Nucleus accumbens (tissue), 56 donors: Measurements from ENCODE around the gene CC2D2B.
"Not testable (repeated sequence)": the region's sequence is repeated elsewhere in the genome, so short reads cannot be mapped to it uniquely, and the experiment has no call there.

Experiments
- DNase-seq, 56 donors: peaks; one replicate each; lab custom pipeline; 2025; lab: John Stamatoyannopoulos, UW

The CC2D2B gene

GRCh38 chr10:95998255-95998784 lies 90.5 kb downstream of the CC2D2B start:
- DNase-seq: no peak

DNA sequence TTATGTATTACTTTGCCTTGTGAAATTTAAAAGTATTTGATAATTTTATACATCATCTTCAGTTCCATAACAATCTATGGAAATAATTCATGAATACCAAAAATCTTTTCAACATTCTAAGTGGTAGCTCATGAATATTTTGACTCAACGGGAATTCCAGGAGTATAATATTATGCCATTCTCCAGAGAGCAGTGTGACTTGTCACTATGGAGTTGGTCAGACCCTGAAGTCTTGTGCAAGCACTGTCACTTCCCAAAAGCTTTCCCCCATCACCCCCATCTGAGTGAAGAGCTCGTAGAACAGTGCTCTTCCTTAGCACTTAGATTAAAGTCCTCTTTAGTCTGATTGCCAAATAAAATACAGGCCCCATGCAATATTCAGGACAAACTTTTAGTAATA lies 106.2 kb downstream of the CC2D2B start:
- DNase-seq: no peak

- DNase-seq: no peak
These were observed 106.8 kb downstream of the CC2D2B start for GRCh38 chr10:96014473-96015102.

DNA sequence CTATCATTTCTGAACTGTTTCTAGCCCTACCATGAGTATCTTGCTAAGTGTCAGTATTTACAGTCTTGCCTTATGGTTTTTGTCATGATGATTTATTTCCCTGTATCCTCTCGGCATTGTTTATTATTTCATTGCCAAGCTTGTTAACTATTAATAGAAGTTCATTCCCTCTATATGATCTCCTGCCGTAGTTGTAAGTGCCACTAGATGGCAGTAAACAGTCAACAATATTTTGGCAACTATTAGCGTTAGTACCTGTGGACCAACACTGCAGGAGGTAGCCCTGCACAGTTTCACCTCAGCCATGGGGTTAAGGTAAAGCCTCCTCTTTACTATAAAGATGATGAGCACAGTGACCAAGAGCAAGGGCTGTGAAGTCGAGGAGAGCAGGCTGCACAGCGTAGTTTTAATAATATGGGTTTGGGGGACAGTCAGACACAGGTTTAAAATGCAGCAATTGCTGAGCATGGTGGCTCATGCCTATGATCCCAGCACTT lies 109.5 kb downstream of the CC2D2B start:
- DNase-seq: peak in 9 of 56 donors; percentile 0 to 29 (median 2)

GRCh38 chr10:96021332-96021731 lies 113.6 kb downstream of the CC2D2B start:
- DNase-seq: no peak

- DNase-seq: no peak
These were observed 115.0 kb downstream of the CC2D2B start for GRCh38 chr10:96022739-96023138.

DNA sequence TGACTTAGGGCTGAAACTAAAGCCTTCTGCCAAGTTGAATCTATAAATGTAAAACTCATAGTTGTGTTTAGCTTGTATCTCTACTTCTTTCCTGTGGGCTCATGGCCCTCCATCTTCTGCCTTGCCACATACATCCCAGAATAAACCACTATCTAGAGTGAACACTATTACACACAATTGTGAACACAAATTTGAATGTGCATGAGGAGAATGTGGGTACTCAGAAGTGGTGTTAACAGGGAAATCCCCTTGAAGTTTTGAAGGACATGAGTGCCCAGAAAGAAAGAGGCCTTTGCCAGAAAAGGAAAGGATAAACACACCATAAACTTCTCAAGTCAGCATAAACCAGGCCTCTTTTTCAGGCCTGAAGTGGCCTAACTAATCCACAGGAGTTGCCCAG lies 115.4 kb downstream of the CC2D2B start:
- DNase-seq: no peak

- DNase-seq: no peak
These were observed 117.8 kb downstream of the CC2D2B start for GRCh38 chr10:96025566-96025965.

DNA sequence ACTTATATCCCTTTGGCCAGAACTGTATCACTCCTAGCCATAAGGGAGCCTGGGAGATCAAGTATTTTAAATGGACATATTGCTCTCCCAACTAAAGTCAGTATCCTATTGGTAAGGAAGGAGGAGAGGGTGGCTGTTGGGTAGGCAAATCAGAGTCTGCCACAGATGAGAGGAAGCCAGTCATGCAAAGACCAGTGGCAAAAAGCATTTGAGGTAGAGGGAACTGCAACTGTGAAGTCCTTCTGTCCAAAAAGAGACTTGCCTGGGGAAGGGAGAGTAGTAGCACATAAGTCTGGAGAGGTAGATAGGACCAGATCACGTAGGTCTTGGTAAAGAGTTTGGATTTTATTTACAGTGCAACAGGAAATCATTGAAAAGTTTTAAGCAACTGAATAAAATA lies 126.8 kb downstream of the CC2D2B start:
- no peak for DNase-seq

DNA sequence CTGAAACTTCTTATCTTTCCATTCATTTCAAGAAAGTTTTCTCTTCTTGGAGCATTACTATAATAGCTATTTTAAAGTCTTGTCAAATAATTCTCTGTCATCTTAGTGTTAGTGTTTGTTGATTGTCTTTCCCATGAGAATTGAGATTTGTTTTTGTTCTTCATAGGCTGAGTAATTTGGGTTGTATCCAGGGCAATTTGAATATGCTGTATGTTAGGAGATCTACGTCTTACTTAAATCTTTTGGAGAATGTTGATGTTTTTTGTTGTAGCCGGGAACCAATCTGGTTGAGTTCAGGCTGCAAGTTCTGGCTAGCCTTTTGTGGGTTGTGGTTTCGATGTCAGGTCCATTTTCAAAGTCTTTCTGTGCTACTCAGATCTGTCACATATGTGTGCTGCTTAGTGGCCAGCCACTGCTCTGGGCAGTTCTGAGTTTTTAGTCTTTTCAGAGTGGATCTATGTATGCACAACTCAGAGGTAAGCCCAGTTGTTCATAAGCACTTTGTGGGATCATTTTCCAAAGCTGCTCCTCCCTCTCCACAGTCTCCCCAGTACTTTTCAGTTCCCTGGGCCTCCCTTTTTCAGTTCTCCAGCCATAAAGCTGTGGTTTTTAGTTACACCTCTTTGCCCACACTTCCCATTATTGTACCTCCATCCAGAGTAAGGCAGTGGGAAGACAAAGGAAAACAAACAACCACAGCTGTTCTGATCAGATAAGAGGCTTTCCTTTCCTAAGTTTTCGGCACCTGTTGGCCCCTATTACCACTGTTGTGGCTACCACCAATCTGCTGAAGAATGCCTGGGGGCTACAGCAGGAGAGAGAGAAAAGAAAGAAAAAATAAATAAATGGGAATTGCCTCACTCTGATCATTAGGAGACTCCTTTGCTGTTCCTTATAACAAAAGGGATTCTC lies 131.0 kb downstream of the CC2D2B start:
- DNase-seq: no peak

GRCh38 chr10:96041146-96041545 lies 133.4 kb downstream of the CC2D2B start:
- no peak for DNase-seq

GRCh38 chr10:96043033-96043892 lies 135.5 kb downstream of the CC2D2B start, which contains the start of gene CCNJ:
TSS of gene CCNJ (plus strand) at chr10:96043583. CDS start at chr10:96044394, 811 bp downstream.
- peak in 55 of 56 donors; percentile 4 to 87 (median 72) for DNase-seq

DNA sequence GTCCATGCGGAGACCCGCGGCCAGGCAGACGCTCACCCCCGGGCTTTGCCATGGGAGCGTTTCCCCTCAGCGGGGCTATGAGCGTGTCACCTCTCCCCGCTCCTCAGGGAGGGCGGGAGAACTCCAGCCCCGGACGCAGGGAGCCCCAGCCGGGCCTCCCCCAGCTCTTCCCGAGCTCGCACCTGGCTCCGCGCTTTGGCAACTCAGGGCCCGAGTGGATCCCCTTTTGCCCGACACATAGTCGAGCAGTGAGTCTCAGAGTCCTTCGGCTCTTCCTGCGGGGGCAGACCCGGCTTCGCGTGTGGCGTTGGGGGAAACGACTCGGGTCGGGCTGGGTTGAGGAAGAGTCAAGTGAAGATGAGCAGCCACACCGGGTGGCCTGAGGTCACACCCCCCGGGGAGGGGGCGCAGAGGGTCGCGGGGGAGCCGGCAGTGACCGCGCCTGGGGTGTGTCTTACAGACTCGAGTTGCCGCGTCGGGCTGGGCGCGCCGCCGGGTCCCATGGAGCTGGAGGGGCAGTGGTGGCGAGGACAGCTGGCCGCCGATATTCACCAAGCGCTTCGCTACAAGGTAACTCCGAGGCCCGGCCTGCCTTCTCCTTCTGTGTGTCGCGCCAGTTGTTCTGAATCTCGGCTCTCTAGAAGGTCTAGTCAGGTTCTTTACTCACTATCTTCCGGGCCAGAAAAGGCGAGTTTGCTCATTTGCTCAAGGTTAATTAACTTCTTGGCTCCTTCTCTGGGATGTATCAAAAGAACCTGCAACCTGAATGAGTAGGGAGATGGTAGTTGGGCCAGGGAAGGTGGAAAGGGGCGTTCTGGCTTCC lies 136.3 kb downstream of the CC2D2B start:
- peak in 46 of 56 donors; percentile 6 to 72 (median 41) for DNase-seq

DNA sequence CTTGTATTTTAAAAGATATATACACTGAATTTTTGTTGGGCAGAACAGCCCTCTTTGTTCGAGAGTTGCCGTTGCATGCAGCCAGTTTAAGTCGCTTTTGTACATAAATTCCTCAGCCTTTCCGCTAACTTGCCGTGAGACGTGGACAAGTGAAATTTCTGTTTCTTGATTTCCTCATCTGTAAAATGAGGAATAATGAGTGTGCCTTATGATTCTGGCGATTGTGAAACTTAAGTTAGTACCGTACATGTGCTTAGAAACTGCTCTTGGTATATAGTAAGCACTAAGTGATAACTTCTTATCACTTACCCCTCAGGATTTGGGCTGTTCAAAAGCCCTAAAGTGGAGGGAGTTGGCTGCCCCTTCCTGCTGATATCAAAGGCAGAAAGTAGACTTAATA lies 137.0 kb downstream of the CC2D2B start:
- DNase-seq: no peak

GRCh38 chr10:96046546-96046945 lies 138.8 kb downstream of the CC2D2B start:
- no peak for DNase-seq

- DNase-seq: no peak
These were observed 139.4 kb downstream of the CC2D2B start for GRCh38 chr10:96047004-96047649.

GRCh38 chr10:96047925-96048324 lies 140.2 kb downstream of the CC2D2B start:
- not testable (repeated sequence) for DNase-seq

DNA sequence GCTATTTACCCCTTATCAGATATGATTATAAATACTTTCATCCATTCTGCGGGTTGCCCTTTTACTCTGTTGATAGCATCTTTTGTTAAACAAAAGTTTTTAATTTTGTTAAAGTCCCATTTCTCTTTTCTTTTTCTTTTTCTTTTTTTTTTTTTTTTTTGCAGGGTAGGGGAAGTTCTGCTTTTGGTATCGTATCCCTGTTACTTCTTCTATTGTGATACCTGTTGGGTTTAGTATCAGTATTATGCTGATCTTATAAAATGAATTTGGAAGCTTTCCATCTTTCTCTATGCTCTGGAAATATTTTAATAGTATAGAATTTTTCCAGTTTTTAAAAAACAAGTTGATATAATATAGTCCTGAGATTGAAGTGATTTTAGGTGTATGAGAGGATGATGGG lies 141.6 kb downstream of the CC2D2B start:
- DNase-seq: no peak

DNA sequence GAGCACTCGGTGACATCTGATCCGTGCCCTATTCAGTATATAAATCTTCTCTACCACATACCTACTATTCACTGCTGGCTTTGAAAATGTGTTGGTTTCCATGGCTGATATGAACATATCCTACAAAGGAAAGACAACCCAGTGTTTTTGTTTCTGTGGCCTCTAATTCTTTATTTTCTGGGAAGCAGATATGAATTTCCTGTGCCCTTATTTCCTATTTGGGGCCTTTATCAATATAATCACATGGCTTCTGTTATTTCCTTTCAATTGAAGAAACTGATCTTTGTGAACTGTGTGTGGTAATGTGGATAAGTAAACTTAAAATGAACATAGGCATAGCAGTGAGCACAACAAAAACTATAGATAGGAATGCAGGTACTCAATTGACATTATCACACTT lies 146.2 kb downstream of the CC2D2B start:
- DNase-seq: no peak
